Esophagus squamous epithelium (tissue), 5 donors: Measurements from ENCODE around the gene PIEZO1. TPM values are rescaled to one million over a fixed set of nuclear protein-coding genes. Genes with fewer than 3 reads are reported as not detected.

Experiments used
- DNase-seq: peaks from one replicate; lab custom pipeline; 2025; lab: John Stamatoyannopoulos, UW
- H3K27ac ChIP-seq, 4 donors: fragments of 200-600 bp; sonication (generic); one replicate each; pipeline ENCODE4 v1.5.1; 2016 to 2019; ENCODE audit warnings: mild to moderate bottlenecking in 1 of 4
- H3K27me3 ChIP-seq, 4 donors: fragments of 200-600 bp; sonication (generic); 1 replicate in 3 of 4; 2 replicates in 1 of 4; pipeline versions ENCODE4 v1.5.1 to v1.6.0; 2017 to 2021; ENCODE audit warnings: antibody characterized with exemption in 1 of 4
- H3K36me3 ChIP-seq, 3 donors: fragments of 200-600 bp; sonication (generic); one replicate each; pipeline ENCODE4 v1.5.1; 2016 to 2019
- H3K4me1 ChIP-seq, 3 donors: fragments of 200-600 bp; sonication (generic); one replicate each; pipeline ENCODE4 v1.5.1; 2017 to 2019
- H3K4me3 ChIP-seq, 4 donors: fragments of 200-600 bp; sonication (generic); 1 replicate in 3 of 4; 2 replicates in 1 of 4; pipeline ENCODE4 v1.5.1; 2016 to 2019; ENCODE audit warnings: mild to moderate bottlenecking in 2 of 4, moderate library complexity in 1 of 4
- H3K9me3 ChIP-seq, 3 donors: fragments of 200-600 bp; sonication (generic); one replicate each; pipeline ENCODE4 v1.5.1; 2016 to 2019
- POLR2A ChIP-seq, 4 donors: fragments of 450-650 bp; IDR thresholded peaks; one replicate each; pipeline ENCODE4 v1.6.1; 2017; ENCODE audit warnings: antibody characterized with exemption in 4 of 4, mild to moderate bottlenecking in 4 of 4, moderate library complexity in 3 of 4
- WGBS, 2 donors: methylation state at CpG; one replicate each; pipeline ENCODE4 v1.1.5; 2018; 5-methylcytosine and 5-hydroxymethylcytosine counted together
- intact Hi-C: fragments of 100-400 bp; cut with DNase I; formaldehyde crosslinking; loops from one replicate; pipeline ENCODE4 v1.15.0; 2022
- total RNA-seq, 4 donors: library from RNA; depleted of rRNA; stranded (reverse); fragments of >200 nt; gene quantifications; one replicate each; pipeline ENCODE4 v1.1.0, GENCODE V29; 2016
- TF ChIP-seq, protein P1 (sequence below), 6 experiments: fragments of 450-650 bp in 4 of 6; fragments of 200-600 bp in 2 of 6; sonication (generic) in 2 of 6; IDR thresholded peaks; one replicate each; pipeline ENCODE4 v1.5.1; 2016 to 2019; ENCODE audit warnings: antibody characterized with exemption in 6 of 6, mild to moderate bottlenecking in 4 of 6, moderate library complexity in 4 of 6
- donor health status: DM: yes; HTN: yes; CAD: no.

Gene PIEZO1
- total RNA-seq, 4 donors from 2014 or later = 46.0 to 131 (median 103) TPM

DNA sequence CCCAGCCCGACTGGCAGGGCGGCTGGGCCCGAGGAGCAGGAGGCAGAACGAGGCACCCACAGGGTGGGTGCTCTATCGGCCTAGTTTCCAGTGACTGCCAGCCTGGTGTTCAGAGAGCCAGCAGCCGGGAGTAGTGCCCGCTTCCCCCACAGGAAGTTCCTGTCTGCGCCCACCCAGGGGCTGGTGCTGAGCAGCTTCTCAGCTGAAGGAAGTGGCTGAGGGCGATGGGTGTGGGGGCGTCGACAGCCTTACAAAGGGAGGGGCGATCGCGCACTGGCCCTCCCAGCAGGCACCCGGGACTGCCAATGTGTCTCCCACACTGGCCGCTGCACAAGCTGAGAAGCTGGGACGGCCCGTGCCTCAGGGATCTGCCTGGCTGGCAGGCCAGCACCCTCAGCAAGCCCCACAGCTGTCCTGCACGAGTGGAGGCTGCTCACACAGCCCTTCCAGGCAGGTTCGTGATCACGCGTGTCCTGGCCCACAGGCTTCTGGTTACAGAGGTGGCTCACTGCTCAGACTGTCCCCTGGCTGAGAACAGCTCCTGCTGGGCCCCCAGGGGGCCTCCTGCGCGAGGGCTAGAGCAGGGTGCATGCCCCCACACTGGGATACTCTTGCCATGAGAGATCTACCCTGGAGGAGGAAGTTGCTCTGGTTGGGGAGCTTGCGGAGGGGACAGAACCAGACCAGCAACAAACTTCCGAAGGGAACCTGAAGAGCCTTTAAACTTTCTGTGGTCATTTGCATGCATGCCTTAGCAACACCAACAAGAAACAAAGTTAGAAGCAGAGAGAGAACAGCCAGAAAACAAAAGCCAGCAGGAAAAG, 81.3 kb downstream of the PIEZO1 start:
- H3K27me3 ChIP-seq = no peaks in the 10 kb centered on the region
- peak in 1 of 4 donors; percentile 24 for TF ChIP-seq POLR2A (IDR thresholded peaks at IDR 0.05)
- TF ChIP-seq, protein P1, sequence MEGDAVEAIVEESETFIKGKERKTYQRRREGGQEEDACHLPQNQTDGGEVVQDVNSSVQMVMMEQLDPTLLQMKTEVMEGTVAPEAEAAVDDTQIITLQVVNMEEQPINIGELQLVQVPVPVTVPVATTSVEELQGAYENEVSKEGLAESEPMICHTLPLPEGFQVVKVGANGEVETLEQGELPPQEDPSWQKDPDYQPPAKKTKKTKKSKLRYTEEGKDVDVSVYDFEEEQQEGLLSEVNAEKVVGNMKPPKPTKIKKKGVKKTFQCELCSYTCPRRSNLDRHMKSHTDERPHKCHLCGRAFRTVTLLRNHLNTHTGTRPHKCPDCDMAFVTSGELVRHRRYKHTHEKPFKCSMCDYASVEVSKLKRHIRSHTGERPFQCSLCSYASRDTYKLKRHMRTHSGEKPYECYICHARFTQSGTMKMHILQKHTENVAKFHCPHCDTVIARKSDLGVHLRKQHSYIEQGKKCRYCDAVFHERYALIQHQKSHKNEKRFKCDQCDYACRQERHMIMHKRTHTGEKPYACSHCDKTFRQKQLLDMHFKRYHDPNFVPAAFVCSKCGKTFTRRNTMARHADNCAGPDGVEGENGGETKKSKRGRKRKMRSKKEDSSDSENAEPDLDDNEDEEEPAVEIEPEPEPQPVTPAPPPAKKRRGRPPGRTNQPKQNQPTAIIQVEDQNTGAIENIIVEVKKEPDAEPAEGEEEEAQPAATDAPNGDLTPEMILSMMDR (IDR thresholded peaks at IDR 0.05) = no peak
- no peaks in the 10 kb centered on the region for H3K9me3 ChIP-seq
- peak overlapping the region in 3 of 4 donors; percentile 1 to 99 (median 34) for H3K4me3 ChIP-seq
- WGBS, 2 donors = 63 to 80% methylated on average over 4 to 9 of the region's 26 CpGs
- DNase-seq = no peak
- H3K4me1 ChIP-seq = peaks cover 28 to 83% (median 34%) of the 10 kb centered on the region in 3 donors
- intact Hi-C loops = no loop called here
- peaks cover 0 to 20% (median 0%) of the 10 kb centered on the region in 3 donors for H3K36me3 ChIP-seq
- H3K27ac ChIP-seq = peak overlapping the region; percentile 59 to 95 (median 72)

DNA sequence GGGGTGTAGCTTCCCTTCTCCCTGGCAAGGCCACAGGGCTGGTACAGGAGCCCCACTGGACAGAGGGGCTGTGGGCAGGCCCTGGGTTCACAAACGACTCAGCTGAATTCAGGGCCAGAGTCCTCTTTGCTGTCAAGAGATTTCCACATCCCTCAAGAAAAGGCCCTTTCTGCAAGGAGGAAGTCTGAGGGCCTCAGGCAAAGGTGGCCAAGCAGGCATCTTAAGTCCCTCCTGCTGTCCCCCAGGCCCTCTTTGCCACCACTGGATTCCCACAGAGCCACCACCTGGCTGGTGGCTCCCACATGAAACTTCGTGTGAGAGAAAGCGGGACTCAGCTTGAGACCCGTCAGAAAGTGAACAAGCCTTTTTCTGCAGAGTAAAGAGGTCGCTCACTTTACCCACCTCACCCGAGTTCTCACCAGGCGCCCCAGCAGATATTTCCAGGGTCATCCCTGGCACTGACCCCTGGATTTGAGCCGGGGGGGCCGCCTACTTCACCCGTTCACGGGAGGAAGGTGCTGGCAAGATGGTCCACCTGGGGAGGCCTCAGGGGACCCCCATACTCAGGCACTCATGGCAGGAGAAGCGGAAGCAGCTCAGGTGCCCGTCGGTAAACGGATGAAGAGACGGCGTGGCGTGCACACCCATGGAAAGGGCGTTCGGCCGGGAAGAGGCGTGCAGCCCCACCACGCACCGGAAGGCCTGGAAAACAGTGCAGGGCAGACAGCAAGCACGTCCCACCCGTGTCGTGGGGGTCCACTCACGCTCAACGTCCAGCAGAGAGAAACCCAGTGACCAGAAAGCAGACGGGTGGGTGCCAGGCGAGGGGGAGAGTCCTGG, 82.4 kb downstream of the PIEZO1 start:
- Histone ChIP-seq H3K36me3 (peaks cover 4 to 31% (median 4%) of the 10 kb centered on the region in 3 donors), H3K27ac (peak overlapping the region; percentile 59 to 95 (median 72)), H3K27me3 (no peaks in the 10 kb centered on the region), H3K4me1 (peaks cover 28 to 72% (median 33%) of the 10 kb centered on the region in 3 donors), H3K4me3 (peak overlapping the region in 3 of 4 donors; percentile 1 to 99 (median 34)), H3K9me3 (no peaks in the 10 kb centered on the region)
- 60 to 82% methylated on average over 2 to 17 of the region's 31 CpGs for WGBS, 2 donors
- no peak for TF ChIP-seq POLR2A (IDR thresholded peaks at IDR 0.05)
- TF ChIP-seq, protein P1 (IDR thresholded peaks at IDR 0.05) = no peak
- intact Hi-C loops = no loop called here
- DNase-seq = no peak

DNA sequence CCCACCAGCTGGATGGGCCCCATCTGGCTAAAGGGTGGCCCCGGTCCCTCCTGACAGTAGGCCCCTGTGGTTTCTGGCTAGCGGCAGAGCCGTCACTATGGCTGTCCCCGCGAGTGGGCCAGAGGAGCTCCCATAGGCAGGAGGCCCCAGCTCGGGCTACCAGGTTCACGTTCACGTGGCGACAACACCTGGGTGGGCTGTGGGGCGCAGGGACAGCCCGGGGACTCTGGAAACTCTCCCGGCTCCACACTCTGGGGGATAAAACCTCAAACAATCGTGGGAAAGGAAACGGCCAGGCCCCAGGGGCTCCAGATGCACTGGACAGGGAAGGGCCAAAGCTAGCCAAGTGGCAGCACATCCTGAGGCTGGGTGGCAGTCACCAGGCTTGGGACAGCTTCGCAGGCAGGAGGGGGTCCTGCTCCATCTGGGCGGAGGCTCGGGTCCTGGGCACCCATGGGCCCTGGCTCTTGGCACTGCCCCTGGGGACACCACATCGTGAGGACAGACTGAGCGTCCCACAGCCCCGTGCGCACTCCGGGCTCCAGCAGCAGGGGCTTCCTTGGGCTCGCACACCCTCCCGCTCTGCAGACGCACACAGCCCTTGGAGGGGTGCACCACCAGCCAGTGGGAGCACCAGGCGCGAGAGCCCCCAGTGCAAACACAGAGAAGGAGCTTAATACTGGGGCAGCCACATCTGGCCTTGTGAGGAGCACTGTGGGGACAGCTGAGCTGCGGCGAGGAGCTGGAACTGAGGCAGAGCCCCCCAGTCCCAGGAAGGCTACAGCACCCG, 83.2 kb downstream of the PIEZO1 start:
- DNase-seq = no peak
- H3K27me3 ChIP-seq = no peaks in the 10 kb centered on the region
- no peaks in the 10 kb centered on the region for H3K9me3 ChIP-seq
- 78% methylated on average over 4 of the region's 30 CpGs; no CpG with 5 or more reads in 1 of the 2 donors for WGBS, 2 donors
- peaks cover 20 to 64% (median 25%) of the 10 kb centered on the region in 3 donors for H3K4me1 ChIP-seq
- peaks cover 10 to 39% (median 11%) of the 10 kb centered on the region in 3 donors for H3K36me3 ChIP-seq
- no peak for TF ChIP-seq POLR2A (IDR thresholded peaks at IDR 0.05)
- TF ChIP-seq, protein P1 (IDR thresholded peaks at IDR 0.05) = no peak
- peak overlapping the region; percentile 59 to 95 (median 72) for H3K27ac ChIP-seq
- peak overlapping the region in 2 of 4 donors; percentile 34 to 99 for H3K4me3 ChIP-seq
- intact Hi-C loops = no loop called here

DNA sequence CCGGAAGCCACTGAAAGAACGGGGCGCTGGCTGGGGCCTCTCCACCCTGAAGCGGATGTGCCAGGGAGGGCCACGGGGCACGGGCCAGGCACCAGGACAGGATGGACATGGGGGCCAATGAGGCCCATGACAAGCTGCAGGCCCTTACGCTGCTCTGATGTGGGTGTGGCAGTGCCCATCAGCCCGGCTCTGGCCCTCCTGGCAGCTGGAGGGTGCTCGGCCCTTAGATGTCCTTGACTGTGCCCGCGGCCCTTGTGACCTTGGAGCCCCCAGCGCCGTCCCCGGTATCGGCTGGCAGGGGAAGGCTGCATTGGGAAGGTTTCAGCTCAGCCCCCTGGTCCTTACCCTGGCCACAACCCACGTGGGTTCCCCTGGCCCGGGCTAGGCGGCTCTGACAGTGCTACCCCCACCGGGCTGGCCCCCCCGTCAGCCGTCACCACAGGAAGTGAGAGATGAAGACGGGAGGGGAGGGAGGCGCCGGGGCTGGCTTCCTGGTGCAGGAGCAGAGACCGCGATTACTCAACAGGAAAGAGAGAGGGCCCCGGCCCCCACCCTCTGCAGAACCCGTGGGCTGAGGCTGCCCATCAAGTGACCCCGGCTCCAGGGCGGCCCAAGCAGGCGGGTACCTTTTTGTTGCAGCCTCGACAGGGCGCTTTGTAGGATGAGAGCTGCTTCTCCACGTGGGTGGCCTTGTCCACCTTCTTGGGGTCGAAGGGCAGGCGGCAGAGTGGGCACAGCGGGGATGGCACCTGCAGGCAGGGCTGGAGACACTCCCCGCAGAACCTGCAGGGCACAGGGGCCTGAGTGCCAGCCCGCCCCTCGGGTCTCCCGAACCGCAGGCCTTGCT, 84.2 kb downstream of the PIEZO1 start:
- Histone ChIP-seq H3K4me1 (peaks cover 18 to 61% (median 22%) of the 10 kb centered on the region in 3 donors), H3K27ac (peak overlapping the region; percentile 59 to 95 (median 74)), H3K9me3 (no peaks in the 10 kb centered on the region), H3K27me3 (no peaks in the 10 kb centered on the region), H3K36me3 (peaks cover 10 to 49% (median 11%) of the 10 kb centered on the region in 3 donors), H3K4me3 (peak overlapping the region in 3 of 4 donors; percentile 11 to 99 (median 34))
- WGBS, 2 donors = 72% methylated on average over 13 of the region's 42 CpGs; no CpG with 5 or more reads in 1 of the 2 donors
- TF ChIP-seq, protein P1 (IDR thresholded peaks at IDR 0.05) = no peak
- TF ChIP-seq POLR2A (IDR thresholded peaks at IDR 0.05) = peak in 1 of 4 donors; percentile 33
- intact Hi-C loops = no loop called here
- DNase-seq = peak; percentile 90
